ENCODE results near the gene BICD1.
"Not testable (repeated sequence)": the region's sequence is repeated elsewhere in the genome, so short reads cannot be mapped to it uniquely, and the experiment has no call there.

BICD1 gene

DNA sequence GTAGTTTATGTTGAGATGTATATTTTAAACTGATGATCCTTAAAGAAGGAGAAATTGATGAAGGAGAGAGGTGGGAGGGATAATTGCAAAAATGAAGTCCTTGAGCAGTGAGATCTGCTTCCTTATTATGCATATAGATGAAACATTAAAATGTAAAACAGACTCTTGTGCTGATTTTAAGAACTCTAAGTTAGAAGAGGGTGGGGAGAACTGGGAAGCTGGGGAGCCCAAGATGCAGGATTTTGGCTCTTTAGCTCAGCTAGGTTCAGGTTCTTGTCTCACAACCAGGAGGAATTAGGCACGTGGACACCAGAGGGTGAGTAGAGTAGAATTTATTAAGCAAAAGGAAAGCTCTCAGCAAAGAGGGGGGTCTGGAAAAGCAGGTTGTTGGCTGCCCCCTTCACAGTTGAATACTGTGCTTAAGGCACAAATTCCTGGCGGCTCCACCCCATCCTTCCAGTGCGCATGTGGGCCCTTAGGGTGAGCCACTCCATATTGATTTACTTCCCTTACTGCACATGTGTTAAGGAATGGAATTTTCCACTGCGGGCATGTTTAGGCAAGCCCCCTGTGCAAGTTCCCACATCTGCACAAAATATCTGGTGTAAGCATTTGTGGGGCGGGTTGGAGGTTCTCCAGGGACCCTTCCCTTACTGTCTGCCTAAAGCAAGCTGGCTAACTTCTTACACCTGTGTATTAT lies 141.9 kb downstream of the BICD1 start:
- no peak for DNase-seq (ENCODE audit: low spot score)

DNA sequence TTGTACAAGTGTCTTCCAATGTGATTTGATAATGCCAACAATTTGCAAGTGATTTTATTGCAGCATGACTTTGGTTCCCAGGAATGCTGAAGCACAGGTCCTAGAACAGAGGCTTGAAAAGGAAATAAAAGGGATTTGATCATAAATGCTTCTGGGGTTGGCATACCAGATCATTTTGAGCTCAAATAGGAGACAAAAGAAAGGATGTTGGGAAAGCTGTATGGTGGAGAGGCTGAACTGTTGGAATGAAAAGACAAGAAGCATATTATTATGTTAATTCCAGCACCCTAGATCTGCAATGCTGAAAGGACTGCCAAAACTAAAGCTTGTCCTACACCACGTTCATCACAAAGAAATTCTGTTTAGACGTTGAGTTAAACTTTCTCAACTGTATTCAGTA lies 143.1 kb downstream of the BICD1 start:
- DNase-seq (ENCODE audit: low spot score), result no peak

DNA sequence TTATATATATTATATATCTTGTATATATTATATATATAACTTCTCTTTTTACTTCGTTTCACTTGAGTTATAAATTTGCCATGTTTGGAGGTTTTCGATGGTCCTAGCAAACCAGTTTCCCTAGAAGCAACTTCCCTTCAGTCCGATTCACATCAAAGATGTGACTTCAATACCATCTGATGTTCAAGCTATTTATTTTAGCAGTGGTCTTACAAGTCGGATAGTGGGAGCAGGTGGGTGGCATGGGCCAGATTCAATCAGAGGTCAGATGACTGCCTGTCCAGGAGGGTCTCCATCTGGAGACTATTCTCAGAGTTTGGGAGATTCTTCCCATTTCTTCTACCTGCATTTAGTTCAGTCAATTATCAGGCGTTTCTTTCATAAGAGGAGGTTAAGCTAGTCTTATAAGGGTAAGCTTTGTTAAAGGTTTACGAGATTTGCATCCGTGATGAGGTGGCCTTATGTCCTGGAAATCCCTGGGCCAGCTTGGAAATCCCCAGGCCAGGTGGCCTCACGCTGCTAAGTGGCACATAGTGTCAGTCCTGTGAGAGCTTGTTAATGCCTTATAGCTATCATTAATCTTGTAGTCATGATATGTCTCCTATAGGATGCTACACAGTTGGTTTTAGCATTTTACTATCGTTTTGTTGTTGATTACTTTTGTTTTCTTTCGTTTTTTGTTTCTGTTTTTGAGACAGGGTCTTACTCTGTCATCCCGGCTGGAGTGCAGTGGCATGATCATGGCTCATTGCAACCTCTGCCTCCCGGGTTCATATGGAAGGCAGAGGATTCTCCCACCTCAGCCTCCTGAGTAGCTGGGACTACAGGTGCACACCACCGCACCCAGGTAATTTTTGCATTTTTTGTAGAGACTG lies 145.8 kb downstream of the BICD1 start:
- no peak for DNase-seq (ENCODE audit: low spot score)

DNA sequence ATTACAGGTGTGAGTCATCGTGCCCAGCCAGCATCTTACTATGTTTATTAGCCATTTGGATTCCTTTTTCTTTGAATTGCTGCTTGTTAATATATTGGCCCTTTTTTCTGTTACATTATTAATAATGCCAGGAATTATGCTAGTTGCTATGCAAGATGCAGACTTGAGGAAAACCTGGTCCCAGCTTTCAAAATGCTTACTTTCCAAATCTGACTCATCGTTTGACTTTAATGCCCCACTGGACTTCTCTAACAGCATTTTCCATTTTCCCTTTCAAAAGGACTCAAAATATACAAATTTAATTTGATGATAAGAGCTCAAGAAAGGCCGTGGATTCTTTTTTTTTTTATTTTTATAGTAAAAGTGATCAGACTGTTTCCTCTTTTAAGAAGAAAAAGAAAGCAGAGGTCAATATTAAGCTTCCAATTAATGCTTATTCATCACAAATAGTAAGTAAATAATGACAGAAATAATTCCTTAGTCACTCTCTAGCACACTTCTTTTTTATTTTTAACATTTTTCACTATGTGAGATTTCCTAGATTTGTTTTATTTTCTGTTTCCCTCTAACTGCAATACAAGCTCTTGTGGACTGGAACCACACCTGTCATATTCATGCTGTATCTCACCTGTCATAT lies 146.6 kb downstream of the BICD1 start:
- DNase-seq (ENCODE audit: low spot score), result no peak

DNA sequence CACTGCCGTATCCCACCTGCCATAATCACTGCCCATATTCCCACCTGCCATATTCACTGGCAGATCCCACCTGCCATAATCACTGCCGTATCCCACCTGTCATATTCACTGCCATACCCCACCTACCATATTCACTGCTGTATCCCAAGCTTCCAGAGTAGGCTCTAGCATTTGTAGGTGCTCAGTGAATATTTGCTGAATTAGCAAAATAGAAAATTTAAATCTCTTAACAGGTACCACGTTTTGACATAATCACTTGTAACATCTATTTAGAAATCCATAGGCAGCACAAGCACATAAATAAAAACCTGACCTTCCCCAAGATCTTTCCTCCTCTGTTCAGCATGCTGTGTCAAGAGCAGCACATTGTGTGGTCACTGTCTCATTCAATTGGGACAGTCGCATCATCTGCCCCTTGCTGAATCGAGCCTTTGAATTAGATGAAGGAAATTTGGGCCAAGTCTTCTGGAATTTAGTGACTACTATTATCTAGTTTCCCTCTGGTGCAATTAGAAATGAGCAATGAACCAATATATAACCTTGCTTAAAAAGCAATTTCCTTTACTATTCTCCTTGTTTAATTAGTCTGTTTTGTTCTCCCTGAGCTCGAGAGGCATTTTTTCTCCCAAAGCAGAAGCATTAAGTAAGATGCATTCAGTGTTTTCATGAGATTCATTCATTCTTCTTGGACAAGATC lies 147.8 kb downstream of the BICD1 start:
- no peak for DNase-seq (ENCODE audit: low spot score)

DNA sequence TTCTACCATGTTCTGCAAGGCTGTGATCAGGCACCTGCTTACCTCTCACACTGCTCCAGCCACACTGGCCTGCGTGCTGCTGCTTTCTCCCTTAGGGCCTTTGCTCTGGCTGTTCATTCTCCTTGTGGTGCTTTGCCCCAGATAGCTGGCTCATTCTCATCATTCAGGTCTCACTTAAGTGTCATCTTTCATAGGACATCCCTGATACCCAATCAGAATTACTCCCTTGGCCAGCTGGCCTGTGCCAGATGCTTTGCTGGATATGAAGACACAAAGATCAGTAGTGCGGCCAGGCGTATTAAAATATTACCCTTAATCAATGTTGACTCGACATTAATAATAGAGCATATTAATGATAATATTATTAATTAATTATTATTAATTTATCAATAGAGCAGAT lies 148.9 kb downstream of the BICD1 start:
- no peak for DNase-seq (ENCODE audit: low spot score)

DNA sequence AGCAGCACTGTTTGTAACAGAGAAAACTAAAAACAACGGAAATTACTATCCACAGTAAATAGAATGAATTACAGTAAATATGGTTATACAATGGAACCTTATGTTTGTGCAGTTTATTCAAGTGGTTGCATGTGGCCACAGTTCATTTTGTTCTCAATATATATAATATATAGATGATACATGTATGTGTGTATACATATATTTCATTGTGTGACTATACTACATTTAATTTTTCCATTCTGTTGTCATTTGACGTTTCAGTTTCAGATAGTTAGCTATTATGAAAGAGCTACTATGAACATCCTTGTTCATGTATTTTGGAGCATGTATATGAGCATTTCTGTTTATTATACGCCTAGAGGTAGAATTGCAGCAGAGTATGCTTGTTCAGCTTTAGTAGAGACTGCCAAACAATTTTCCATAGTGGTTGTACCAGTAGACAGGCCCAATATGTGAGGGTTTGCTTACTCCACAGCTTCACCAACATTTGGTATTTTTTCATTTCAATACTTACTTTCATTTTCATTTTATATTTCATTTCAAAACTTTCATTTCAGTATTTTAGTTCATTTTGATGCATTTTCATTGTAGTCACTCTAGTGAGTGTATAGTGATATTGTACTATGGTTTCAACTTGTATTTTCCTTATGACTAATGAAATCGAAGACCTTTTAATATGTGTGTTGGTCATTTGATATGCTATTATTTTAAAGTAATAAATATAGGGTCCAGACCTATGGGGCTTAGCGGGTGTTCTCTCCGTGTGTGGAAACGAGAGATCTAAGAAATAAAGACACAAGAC lies 151.2 kb downstream of the BICD1 start:
- no peak for DNase-seq (ENCODE audit: low spot score)

DNA sequence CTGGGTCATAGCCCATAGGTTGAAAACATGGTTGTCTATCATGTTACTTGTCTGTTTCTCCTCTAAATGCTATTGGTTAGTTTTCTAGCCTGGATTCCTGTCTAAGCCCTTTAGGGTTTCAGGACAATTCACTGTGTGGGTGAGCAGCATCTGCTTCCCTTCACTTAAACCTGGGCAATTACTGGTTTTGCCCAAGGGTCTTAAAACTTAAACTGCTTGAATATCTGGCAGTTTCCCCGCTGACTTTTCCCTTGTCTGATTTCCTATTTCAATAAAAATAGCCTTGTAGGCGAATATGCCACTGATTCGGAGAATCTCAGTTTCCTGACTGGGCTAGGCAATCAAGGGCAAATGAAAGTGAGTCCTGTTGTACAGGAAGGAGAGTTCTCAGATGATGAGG lies 154.0 kb downstream of the BICD1 start:
- DNase-seq (ENCODE audit: low spot score), result no peak

DNA sequence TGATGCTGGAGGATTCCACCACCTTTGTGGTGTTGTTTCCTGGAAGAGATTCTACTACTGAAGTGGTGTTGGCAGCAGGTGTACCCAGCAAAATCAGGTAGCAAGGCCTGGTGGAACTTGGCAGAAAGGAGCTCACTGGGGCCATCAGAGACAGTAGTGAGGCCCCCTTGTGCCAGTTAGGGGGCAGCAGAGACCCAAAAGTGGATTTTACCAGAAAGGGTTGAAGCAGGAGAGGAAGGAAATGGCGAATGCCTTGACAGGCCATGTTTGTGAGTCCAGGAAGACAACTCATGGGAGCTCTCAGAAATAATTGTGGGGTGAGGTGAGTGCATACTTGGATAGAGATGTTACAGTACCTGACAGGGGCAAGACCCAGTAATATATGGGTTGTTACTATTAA lies 155.0 kb downstream of the BICD1 start:
- DNase-seq (ENCODE audit: low spot score), result no peak

DNA sequence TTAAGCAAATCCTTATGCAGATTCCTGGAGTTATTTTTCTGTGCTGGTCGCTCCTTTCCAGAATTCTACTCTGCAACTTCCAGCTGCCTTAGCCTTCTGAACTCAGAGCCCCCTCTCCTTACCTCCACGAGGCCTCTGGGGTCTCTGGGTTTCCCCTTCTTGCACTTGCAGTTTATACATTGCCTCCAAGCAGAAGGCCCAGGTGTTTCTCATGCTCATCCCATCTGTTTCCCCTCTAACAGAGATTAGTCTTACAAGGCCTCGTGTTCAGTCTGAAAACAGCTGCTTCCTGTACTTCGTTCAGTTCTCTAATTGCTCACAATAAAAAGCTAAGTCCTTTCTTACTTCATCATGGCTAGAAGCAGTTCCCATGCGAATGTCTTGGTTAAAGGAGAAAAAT lies 158.3 kb downstream of the BICD1 start:
- DNase-seq (ENCODE audit: low spot score), result no peak

DNA sequence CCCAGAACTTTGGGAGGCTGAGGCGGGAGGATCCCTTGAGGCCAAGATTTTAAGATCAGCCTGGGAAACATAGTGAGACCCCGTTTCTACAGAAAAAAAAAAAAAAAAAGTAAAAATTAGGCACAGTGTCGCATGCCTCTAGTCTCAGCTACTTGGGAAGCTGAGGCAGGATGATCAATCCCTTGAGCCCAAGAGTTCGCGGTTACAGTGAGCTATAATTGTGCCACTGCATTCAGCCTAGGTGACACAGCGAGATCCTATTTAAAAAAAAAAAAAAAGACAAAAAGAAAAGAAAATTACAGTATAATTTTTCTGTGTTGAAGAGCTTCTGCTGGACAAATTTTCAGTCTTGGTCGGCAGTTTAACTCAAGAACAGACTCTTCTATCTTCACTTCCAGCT lies 158.8 kb downstream of the BICD1 start:
- no peak for DNase-seq (ENCODE audit: low spot score)

DNA sequence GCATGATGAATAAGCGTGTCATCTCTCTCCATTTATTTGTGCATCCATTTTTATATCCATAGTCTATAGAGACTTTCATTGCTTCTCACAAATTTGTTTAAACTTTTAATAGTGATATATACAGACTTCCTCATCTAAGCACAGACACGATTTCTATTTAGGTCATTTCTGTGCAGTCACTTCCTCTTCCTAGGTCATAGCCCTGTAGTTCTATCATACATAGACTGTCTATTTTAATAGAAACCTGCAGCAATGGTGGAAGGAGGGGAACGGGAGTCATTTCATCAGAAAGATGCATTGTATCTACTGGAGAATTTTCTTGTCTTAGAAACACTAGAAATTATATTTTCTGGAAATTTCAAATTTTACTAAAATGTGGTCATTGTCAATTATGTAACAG lies 159.3 kb downstream of the BICD1 start:
- DNase-seq (ENCODE audit: low spot score), result no peak

DNA sequence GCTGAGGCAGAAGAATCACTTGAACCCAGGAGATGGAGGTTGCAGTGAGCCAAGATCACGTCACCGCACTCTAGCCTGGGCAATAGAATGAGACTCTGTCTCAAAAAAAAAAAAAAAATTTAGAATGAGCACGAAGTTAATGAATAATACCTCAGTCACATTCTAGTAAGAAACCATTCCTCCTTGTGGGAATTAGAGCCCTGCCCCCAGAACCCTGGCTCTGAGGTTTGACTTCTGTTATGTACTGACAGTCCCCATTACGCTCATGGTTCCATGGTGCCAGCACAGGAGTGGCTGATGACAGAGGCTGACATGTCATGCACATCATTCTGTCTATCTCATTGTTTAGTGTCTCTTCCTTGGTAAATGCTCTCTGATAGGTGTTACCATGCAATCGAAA lies 160.1 kb downstream of the BICD1 start:
- no peak for DNase-seq (ENCODE audit: low spot score)

DNA sequence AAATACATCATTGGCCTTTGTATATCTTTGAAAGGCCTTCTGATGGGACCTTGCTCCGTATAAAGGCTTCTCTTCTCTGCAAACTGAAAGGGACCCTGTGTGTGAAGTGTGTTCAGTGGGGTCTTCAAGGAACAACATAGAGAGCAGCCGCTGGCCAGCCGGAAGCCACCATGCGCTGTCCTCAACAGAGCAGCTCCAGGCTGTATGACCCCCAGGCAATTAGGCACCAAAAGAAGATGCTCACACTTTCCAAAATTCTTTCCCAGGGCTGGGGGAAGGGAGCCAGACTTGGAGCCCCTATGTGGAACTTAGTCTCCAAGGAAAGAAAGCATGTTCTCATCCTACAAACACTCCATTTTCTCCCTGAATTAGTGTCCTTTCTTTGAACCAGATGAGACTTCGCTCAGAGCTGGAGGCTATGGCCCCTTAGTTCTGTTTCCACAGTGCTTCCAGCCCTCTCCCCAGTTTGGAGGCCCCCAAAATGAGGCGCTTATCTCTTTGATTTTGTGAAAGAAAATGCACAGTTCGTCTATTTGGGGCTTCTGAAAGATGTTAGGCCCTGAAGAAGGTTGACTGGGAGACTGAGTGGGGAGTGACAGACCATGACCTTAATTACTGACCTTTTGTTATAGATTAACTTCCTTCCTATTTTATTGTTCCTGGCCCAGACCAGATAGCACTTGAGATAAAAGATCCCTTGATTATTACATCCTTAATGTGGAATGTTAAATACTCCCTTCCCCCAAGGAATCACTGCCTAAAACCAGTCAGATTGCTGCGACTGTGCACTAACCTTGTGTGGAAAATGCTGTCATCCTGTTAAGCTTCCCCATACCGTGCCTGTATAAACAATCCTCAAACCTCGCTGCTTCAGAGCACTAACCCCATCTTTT lies 164.4 kb downstream of the BICD1 start:
- DNase-seq (ENCODE audit: low spot score), result no peak

DNA sequence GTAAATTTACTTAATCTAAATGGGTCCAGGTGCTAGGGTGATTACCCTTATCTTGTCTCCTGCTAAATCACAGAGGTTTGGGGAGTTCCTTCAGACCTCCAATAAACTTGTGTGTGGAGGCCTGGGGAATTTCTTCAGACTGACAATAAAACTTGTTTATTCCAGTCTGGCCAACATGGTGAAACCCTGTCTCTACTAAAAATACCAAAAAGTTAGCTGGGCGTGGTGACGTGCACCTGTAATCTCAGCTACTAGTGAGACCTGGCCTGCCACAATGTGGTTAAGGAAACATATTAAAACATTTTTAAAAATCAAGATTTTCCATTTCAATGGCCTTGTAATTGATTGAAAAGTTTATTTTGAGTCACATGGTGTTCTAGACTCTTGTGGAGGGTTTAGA lies 165.8 kb downstream of the BICD1 start:
- DNase-seq (ENCODE audit: low spot score), result no peak

DNA sequence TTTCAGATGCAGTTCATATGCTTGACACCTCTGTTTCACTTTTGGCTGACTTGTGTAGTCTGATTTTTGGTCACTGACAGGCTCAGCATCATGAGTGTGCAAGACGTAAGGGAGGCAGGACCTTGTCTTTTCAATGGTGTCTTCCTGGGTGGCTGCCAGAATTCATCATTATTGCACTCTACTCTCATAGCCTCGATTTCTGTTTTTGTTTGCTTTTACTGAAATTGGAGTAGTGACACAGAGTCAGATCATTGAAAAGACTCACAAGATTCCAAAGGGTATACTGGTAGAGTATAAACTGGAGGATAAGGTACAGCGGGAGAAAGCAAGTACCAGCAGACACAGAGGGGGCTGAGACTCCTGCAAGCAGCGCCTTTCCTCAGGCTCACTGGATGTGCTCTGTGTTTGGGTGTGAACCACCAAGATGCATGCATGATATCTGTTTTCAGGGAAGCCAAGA lies 166.4 kb downstream of the BICD1 start:
- DNase-seq (ENCODE audit: low spot score), result no peak

DNA sequence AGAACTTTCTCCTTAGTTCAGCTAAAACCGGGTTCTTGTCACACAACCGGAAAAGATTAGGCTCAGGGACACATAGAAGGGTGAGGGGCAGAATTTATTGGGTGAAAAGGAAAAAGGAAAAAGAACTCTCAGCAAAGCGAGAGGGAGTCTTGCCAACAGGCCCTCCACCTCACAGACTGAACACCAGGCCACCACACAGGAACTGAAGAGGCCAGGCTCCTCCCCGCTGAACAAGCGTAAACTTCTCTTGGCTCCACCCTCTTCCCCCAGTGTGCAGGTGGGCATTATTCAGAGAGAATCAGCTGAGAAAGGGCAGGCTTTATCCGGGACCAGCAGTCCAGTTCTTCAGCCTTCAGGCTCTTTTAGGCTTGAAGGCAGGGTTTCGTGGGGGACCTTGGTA lies 167.1 kb downstream of the BICD1 start:
- DNase-seq (ENCODE audit: low spot score), result no peak

DNA sequence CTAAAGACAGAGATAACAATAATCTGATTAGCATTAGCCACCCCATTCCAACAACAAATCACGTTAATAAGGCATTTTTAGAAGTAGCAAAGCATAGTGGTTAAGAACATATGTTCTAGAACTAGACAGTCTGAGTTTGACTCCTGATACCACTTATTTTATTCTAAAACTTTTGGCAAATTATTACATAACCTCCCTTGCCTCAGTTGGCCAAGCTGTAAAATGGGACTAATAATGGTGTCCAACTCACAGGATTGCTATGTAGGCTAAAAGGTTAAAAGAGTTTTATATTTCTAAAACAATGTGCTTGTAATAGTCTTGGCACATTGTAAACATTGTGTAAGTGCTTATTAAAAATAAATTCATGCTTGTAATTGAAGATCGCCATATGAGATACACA lies 168.0 kb downstream of the BICD1 start:
- no peak for DNase-seq (ENCODE audit: low spot score)

DNA sequence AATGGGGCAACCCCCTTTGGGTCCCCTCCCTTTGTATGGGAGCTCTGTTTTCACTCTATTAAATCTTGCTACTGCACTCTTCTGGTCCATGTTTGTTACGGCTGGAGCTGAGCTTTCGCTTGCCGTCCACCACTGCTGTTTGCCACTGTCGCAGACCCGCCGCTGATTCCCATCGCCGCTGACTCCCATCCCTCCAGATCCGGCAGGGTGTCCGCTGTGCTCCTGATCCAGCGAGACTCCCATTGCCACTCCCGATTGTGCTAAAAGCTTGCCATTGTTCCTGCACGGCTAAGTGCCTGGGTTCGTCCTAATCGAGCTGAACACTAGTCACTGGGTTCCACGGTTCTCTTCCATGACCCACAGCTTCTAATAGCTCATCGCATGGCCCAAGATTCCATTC lies 168.9 kb downstream of the BICD1 start:
- not testable (repeated sequence) for DNase-seq (ENCODE audit: low spot score)

DNA sequence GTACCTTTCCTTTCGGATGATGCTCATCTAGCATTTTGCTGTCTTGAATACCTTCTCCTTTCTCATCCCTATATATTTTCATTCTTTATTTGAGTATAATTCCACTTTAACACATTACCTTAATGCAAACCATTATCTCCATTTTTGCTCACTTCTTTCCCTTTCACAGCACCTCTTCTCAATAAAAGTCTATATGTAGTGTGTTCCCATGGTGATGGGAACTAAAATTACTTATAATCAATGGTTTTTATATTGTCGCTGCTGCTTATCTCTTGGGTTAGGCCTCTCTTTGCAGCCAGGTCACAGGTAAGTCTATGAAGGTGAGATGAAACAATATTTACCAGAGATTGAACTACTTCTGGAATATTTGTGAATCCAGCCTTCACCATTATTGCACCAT lies 171.1 kb downstream of the BICD1 start:
- no peak for DNase-seq (ENCODE audit: low spot score)

DNA sequence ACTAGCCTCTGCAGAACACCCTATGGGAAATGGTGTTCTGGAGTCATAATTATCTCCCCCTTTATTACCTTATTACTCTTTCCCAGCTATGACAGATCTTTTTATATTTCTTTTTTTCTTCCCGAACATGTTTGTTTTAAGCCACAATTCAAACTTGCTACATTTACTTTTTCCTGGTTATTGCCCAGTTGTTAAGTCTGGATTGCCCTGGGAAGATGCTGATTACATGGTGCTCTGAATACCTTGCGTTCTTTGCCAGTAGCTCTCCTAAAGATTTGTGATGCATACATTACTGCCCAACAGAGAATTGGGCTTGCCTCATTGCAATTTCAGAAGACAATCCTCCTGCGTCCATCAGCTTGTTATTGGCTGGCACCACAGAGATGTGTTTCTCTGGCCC lies 174.5 kb downstream of the BICD1 start:
- no peak for DNase-seq (ENCODE audit: low spot score)

Measured in AG08396 (cell line).